Spleen (tissue), 7 donors: Measurements from ENCODE around the gene KRTAP26-1.

ENCODE experiments used
- CTCF ChIP-seq, 11 experiments: fragments of 200-600 bp in 7 of 11; fragments of 450-650 bp in 4 of 11; sonication (generic) in 4 of 11; IDR thresholded peaks in 8 of 11; conservative IDR thresholded peaks in 3 of 11; 1 replicate in 7 of 11; 2 replicates in 4 of 11; pipeline versions ENCODE4 v1.4.0 to v1.8.0; 2016 to 2021; ENCODE audit warnings: antibody characterized with exemption in 11 of 11, inconsistent platforms in 4 of 11, mild to moderate bottlenecking in 1 of 11
- POLR2A ChIP-seq, 3 donors: fragments of 450-650 bp; IDR thresholded peaks; one replicate each; pipeline ENCODE4 v1.5.1; 2017; ENCODE audit warnings: antibody characterized with exemption in 3 of 3, mild to moderate bottlenecking in 1 of 3
- POLR2AphosphoS5 ChIP-seq, 3 donors: sonication (generic); formaldehyde crosslinking; IDR thresholded peaks; one replicate each; pipeline ENCODE4 v1.5.1; 2017; ENCODE audit warnings: antibody characterized with exemption in 3 of 3
- donor health status: DM: no; HTN: no; CAD: no; lungs with moderate emphysema.
- donor health status: DM: no; HTN: no; CAD: no.
- donor health status: DM: no; HTN: no; CAD: no.

- no peak for TF ChIP-seq POLR2A (IDR thresholded peaks at IDR 0.05)
- TF ChIP-seq CTCF (IDR thresholded peaks at IDR 0.05 in 8 of 11, conservative IDR thresholded peaks at IDR 0.05 in 3 of 11), result no peak
- TF ChIP-seq POLR2AphosphoS5 (IDR thresholded peaks at IDR 0.05), result no peak
Observed at GRCh38 chr21:30337276-30337744, 17.2 kb upstream of the KRTAP26-1 start, which contains the start of gene KRTAP27-1.
